ENCODE results near the gene TBC1D12. TPM values are rescaled to one million over a fixed set of nuclear protein-coding genes. Genes with fewer than 3 reads are reported as not detected.

TBC1D12 gene
- total RNA-seq (1 to 10 TPM; 5.0 to 5.4 (median 5.2) TPM), polyA plus RNA-seq (1 to 10 TPM; 1.5 to 4.6 (median 4.4) TPM)
- long read RNA-seq, donor 1, full-length matches to known transcripts: 9 of 13 reads
- long read RNA-seq, donor 1, partial matches to known transcripts: 3 of 13 reads
- long read RNA-seq, donor 1, other reads (novel, unspliced or antisense): 1 of 13 reads
- long read RNA-seq, donor 2, full-length matches to known transcripts: 6 of 10 reads
- long read RNA-seq, donor 2, partial matches to known transcripts: 3 of 10 reads
- long read RNA-seq, donor 2, other reads (novel, unspliced or antisense): 1 of 10 reads

DNA sequence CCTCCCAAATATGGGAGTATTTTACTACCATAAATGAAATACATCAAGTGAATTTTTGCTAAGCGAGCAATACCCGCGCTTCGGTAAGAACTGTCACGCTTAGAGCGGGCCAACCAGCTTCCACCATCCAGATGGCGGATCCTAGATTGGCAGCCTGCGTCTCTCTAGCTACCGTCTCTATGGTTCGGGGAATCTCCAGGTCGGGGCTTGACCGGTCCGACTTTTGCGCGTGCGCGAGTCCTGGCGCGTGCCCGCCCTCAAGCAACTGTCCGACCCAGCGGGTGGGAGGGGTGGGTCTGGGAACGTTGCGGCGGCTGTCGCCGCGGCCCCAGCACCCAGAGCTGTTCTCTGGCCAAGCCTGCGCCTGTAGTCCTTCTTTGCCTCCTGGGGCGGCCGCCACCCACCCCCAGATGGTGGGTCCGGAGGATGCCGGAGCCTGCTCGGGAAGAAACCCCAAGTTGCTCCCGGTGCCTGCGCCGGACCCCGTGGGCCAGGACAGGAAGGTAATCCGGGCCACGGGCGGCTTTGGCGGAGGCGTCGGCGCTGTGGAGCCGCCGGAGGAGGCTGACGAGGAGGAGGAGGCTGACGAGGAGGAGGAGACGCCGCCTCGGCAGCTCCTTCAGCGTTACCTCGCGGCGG, at the start of gene TBC1D12:
Gene TBC1D12 (plus strand): TSS at position 338 of the 639 bp plus-strand sequence. CDS start 73 bp downstream, at position 411.
- Histone ChIP-seq H3K36me3 (ENCODE audit: insufficient read depth in 1 of 2, low read depth in 1 of 2) (no peaks in the 10 kb centered on the region), H3K4me3 (peak within 1 kb of the TSS; percentile 99), H3K4me1 (peaks cover 12% of the 10 kb centered on the region), H3K27me3 (ENCODE audit: insufficient read depth in 3 of 3, low read length in 2 of 3) (peaks cover 0 to 5% (median 0%) of the 10 kb centered on the region in 3 donors), H3K27ac (peak within 1 kb of the TSS; percentile 97), H3K9me3 (no peaks in the 10 kb centered on the region)
- intact Hi-C loops (cut with DNase I): loop anchor here (2.0 to 5.0 kb wide), 3 partner anchors 40 kb away; partner anchors contain the start of gene NOC3L (in 2 of the 2)
- TF ChIP-seq, protein P1, sequence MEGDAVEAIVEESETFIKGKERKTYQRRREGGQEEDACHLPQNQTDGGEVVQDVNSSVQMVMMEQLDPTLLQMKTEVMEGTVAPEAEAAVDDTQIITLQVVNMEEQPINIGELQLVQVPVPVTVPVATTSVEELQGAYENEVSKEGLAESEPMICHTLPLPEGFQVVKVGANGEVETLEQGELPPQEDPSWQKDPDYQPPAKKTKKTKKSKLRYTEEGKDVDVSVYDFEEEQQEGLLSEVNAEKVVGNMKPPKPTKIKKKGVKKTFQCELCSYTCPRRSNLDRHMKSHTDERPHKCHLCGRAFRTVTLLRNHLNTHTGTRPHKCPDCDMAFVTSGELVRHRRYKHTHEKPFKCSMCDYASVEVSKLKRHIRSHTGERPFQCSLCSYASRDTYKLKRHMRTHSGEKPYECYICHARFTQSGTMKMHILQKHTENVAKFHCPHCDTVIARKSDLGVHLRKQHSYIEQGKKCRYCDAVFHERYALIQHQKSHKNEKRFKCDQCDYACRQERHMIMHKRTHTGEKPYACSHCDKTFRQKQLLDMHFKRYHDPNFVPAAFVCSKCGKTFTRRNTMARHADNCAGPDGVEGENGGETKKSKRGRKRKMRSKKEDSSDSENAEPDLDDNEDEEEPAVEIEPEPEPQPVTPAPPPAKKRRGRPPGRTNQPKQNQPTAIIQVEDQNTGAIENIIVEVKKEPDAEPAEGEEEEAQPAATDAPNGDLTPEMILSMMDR (IDR thresholded peaks at IDR 0.05): no peak
- 0 to 1% (median 0%) methylated on average over 38 to 56 of the region's 56 CpGs for WGBS, 3 donors
- DNase-seq (peak; percentile 96 to 98), ATAC-seq (peak; percentile 97 to 98 (median 98))

DNA sequence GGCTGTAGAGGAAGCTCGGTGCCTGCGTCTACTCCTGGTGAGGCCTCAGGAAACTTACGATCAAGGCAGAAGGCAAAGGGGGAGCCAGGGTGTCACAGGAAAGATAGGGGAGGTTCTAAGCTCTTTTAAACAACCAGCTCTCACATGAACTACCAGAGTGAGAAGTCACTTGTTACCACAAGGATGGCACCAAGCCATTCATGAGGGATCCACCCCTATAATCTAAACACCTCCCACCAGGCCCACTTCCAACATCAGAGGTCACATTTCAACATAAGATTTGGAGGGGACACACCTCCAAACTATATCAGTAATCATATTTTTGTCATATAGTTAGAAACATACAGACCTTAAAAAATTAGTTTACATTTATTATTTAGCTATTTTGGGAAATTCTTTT, 49.0 kb upstream of the TBC1D12 start:
- TF ChIP-seq, protein P1 (IDR thresholded peaks at IDR 0.05): no peak
- Histone ChIP-seq H3K9me3 (no peaks in the 10 kb centered on the region), H3K4me3 (no peak overlapping the region), H3K27me3 (ENCODE audit: insufficient read depth in 3 of 3, low read length in 2 of 3) (no peaks in the 10 kb centered on the region), H3K4me1 (no peaks in the 10 kb centered on the region), H3K27ac (no peak overlapping the region), H3K36me3 (ENCODE audit: insufficient read depth in 1 of 2, low read depth in 1 of 2) (peaks cover 4 to 100% of the 10 kb centered on the region in 2 donors)
- 93 to 100% (median 95%) methylated on average over 3 of the region's 3 CpGs for WGBS, 3 donors
- DNase-seq (no peak), ATAC-seq (no peak)
- intact Hi-C loops (cut with DNase I): no loop called here

DNA sequence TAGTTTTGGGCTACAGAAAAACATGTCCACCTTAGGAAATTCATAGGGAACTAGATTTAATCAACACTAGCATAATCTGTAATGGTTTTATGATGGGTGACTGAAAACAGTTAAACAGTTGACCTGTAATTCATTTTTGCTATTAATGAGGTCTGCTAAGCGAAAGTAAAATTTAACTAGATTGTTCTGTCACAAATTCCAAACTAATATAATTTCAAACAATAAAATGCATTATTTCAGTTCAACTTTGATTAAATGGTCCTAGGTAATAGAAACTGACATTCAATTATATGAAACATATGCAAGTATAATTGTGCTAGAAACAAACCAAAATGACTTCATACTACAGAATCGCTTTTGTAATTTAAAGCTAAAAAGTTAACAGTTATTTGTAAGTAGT, 46.5 kb upstream of the TBC1D12 start:
- Histone ChIP-seq H3K4me1 (peaks cover 5% of the 10 kb centered on the region), H3K27ac (no peak overlapping the region), H3K36me3 (ENCODE audit: insufficient read depth in 1 of 2, low read depth in 1 of 2) (peaks cover 4 to 98% of the 10 kb centered on the region in 2 donors), H3K9me3 (no peaks in the 10 kb centered on the region), H3K27me3 (ENCODE audit: insufficient read depth in 3 of 3, low read length in 2 of 3) (no peaks in the 10 kb centered on the region), H3K4me3 (no peak overlapping the region)
- 95 to 98% (median 97%) methylated on average over 2 of the region's 2 CpGs for WGBS, 3 donors
- no peak for DNase-seq
- TF ChIP-seq, protein P1 (IDR thresholded peaks at IDR 0.05): no peak
- intact Hi-C loops (cut with DNase I): no loop called here
- no peak for ATAC-seq

DNA sequence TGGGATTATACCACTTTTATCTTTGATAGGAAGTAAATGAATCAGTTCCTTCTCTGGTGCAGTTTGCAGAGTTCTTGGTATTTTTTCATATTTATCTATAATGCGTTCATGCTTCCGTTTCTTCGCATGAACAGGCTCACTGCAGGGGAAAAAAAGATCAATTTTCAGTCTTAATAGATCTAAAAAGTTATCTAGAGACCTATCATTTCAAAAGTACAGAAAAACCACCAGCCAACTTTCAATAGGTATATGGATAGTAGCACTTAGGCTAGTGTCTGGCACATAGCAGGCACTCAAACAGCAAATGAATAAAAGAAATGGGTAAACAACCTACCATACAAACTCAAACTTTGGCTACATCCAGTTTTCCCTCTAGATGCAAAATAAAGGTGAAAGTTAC, 45.1 kb upstream of the TBC1D12 start:
- H3K9me3 ChIP-seq: no peaks in the 10 kb centered on the region
- H3K27me3 ChIP-seq (ENCODE audit: insufficient read depth in 3 of 3, low read length in 2 of 3): no peaks in the 10 kb centered on the region
- no peak for DNase-seq
- WGBS, 3 donors: 93 to 99% (median 96%) methylated on average over 3 of the region's 3 CpGs
- H3K4me3 ChIP-seq: no peak overlapping the region
- H3K4me1 ChIP-seq: peaks cover 17% of the 10 kb centered on the region
- intact Hi-C loops (cut with DNase I): no loop called here
- TF ChIP-seq, protein P1 (IDR thresholded peaks at IDR 0.05): no peak
- peaks cover 4 to 90% of the 10 kb centered on the region in 2 donors for H3K36me3 ChIP-seq (ENCODE audit: insufficient read depth in 1 of 2, low read depth in 1 of 2)
- ATAC-seq: no peak
- no peak overlapping the region for H3K27ac ChIP-seq

All from psoas muscle (tissue), 8 donors.